GM12873 (cell line): ENCODE measurements around the gene DPEP1.

Experiments used
- CTCF ChIP-seq: IDR thresholded peaks from 2 replicates; pipeline ENCODE4 v1.5.1; 2012; ENCODE audit warnings: low read depth, mild to moderate bottlenecking, moderate library complexity, low read length, control low read depth; ENCODE audit not compliant: insufficient read depth; ENCODE audit errors: missing control alignments

Gene DPEP1

GRCh38 chr16:89570342-89570923, 43.0 kb upstream of the DPEP1 start:
- TF ChIP-seq CTCF = no peak

- no peak for TF ChIP-seq CTCF
These were observed 41.8 kb upstream of the DPEP1 start for GRCh38 chr16:89571636-89572035.

- no peak for TF ChIP-seq CTCF
These were observed 41.4 kb upstream of the DPEP1 start for GRCh38 chr16:89572073-89572484.

- no peak for TF ChIP-seq CTCF
These were observed 40.8 kb upstream of the DPEP1 start for GRCh38 chr16:89572485-89573205.

- TF ChIP-seq CTCF = no peak
These were observed 39.4 kb upstream of the DPEP1 start for GRCh38 chr16:89573826-89574680.

- peak; percentile 77 for TF ChIP-seq CTCF
These were observed 38.7 kb upstream of the DPEP1 start for GRCh38 chr16:89574681-89575246.
